ENCODE data around the gene REC114.

REC114 gene

GRCh38 chr15:73599934-73600333 lies 157.0 kb downstream of the REC114 start:
- TF ChIP-seq CTCF (IDR thresholded peaks at IDR 0.05; ENCODE audit: low read length, missing control alignments), result no peak
- DNase-seq (ENCODE audit: low read depth), result no peak
- H3K4me3 ChIP-seq (replicated peaks; ENCODE audit: low read depth, low read length), result no peak overlapping the region

GRCh38 chr15:73600413-73601335 lies 157.7 kb downstream of the REC114 start:
- DNase-seq (ENCODE audit: low read depth), result no peak

GRCh38 chr15:73601451-73602445 lies 158.8 kb downstream of the REC114 start:
- TF ChIP-seq CTCF (IDR thresholded peaks at IDR 0.05; ENCODE audit: low read length, missing control alignments), result no peak
- DNase-seq (ENCODE audit: low read depth), result peak; percentile 80
- no peak overlapping the region for H3K4me3 ChIP-seq (replicated peaks; ENCODE audit: low read depth, low read length)

More at GRCh38 chr15:73600413-73601335, 157.7 kb downstream of the REC114 start:
- H3K4me3 ChIP-seq (replicated peaks; ENCODE audit: low read depth, low read length), result no peak overlapping the region
- no peak for TF ChIP-seq CTCF (IDR thresholded peaks at IDR 0.05; ENCODE audit: low read length, missing control alignments)

- H3K4me3 ChIP-seq (replicated peaks; ENCODE audit: low read depth, low read length), result no peak overlapping the region
- DNase-seq (ENCODE audit: low read depth), result no peak
- no peak for TF ChIP-seq CTCF (IDR thresholded peaks at IDR 0.05; ENCODE audit: low read length, missing control alignments)
Measured at GRCh38 chr15:73602446-73602843, 159.5 kb downstream of the REC114 start.

- H3K4me3 ChIP-seq (replicated peaks; ENCODE audit: low read depth, low read length), result no peak overlapping the region
- no peak for DNase-seq (ENCODE audit: low read depth)
- TF ChIP-seq CTCF (IDR thresholded peaks at IDR 0.05; ENCODE audit: low read length, missing control alignments), result no peak
Measured at GRCh38 chr15:73602992-73603391, 160.0 kb downstream of the REC114 start.

GRCh38 chr15:73604477-73604876 lies 161.5 kb downstream of the REC114 start:
- DNase-seq (ENCODE audit: low read depth), result no peak
- no peak overlapping the region for H3K4me3 ChIP-seq (replicated peaks; ENCODE audit: low read depth, low read length)
- TF ChIP-seq CTCF (IDR thresholded peaks at IDR 0.05; ENCODE audit: low read length, missing control alignments), result no peak
